ENCODE results near the gene HLA-DRB5.
"Not testable (repeated sequence)": the region's sequence is repeated elsewhere in the genome, so short reads cannot be mapped to it uniquely, and the experiment has no call there.

The HLA-DRB5 gene

DNA sequence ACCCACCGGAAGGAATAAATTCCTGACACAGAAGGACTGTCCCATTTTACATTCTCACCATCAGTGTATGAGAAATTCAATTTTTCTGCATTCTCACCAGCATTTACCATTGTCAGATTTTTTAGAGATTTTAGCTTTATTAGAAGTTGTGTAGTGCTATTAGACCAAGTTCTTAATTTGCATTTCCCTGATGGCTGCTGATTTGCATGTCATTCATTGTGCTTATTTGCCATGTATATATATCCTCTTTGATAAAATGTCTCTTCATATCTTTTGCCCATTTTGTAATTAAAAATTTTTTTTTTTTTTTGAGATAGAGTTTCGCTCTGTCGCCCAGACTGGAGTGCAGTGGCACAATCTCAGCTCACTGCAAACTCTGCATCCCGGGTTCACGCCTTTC, 9.8 kb upstream of the HLA-DRB5 start:
- TF ChIP-seq ZNF274 (IDR thresholded peaks at IDR 0.05; ENCODE audit: low read depth, low read length), result no peak
- no peak overlapping the region for H3K4me3 ChIP-seq (ENCODE audit: low read length)

DNA sequence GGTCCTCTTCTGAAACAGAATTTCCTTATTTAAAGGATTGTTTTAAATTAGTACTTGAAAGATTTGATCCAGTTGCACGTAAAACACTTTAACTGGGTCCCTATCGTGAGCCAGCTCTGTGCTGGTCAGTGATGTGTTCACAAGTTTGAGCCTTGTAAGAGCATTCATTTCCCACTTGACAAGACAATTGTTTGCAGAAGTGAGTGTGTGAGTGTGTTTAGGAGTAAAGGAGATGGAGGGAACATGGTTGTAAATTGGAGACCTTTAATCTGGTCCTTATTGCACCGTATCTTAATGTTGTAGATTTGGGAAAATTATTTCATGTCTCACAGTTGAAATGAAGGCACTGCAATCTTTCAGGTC, 325 bp upstream of the HLA-DRB5 start:
- not testable (repeated sequence) for H3K4me3 ChIP-seq (ENCODE audit: low read length)

DNA sequence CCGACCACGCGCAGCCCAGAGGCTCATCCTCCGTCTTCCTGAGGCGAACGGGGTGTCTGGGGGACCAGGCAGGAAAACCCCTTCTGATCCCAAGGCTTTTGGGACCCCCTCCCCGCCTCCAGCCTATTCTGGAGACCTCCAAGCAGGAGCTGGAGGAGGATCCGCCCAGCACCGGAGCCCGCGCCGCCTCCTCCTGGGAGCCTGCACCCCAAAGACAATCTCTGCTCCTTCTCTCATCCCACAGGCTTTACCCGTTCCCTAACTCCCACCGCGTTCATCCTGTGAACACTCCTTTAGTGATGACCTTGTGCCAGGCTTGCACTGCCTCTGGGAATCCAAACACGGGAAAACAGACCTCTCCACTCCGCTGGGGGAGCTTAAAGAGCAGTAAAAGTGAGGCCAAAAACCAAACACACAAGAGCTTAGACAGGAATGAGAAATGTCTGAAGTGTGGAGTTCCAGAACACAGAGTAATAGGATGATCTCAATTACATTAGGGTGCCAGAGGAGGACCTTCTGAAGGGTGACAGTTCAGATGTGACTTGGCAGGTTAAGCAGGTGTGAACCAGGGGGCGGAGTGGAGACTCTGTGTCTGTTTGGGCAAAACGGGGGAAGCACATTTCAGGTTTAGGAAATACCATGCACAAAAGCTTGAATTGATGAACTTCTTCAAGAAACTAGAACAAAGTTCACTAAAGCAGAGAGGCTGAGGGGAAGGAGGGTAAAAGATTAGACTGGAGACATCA, 7.6 kb downstream of the HLA-DRB5 start:
- H3K4me3 ChIP-seq (ENCODE audit: low read length), result no peak overlapping the region
- TF ChIP-seq ZNF274 (IDR thresholded peaks at IDR 0.05; ENCODE audit: low read depth, low read length), result no peak

DNA sequence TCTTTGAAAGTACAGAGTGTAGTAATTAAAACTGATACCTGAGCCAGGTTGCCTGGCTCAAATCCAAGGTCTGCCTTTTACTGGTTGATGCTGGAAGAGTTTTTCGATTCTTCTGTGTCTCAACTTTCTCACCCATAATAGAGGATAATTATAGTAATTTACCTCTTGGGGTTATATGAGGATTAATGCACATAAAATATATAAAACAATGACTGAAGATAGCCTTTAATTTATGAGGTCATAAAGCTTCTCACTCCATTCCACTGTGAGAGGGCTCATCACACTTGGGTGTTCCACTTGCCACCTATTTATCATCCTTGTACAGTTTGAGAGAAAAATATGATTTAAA, 10.2 kb downstream of the HLA-DRB5 start:
- no peak for TF ChIP-seq ZNF274 (IDR thresholded peaks at IDR 0.05; ENCODE audit: low read depth, low read length)
- H3K4me3 ChIP-seq (ENCODE audit: low read length), result no peak overlapping the region

DNA sequence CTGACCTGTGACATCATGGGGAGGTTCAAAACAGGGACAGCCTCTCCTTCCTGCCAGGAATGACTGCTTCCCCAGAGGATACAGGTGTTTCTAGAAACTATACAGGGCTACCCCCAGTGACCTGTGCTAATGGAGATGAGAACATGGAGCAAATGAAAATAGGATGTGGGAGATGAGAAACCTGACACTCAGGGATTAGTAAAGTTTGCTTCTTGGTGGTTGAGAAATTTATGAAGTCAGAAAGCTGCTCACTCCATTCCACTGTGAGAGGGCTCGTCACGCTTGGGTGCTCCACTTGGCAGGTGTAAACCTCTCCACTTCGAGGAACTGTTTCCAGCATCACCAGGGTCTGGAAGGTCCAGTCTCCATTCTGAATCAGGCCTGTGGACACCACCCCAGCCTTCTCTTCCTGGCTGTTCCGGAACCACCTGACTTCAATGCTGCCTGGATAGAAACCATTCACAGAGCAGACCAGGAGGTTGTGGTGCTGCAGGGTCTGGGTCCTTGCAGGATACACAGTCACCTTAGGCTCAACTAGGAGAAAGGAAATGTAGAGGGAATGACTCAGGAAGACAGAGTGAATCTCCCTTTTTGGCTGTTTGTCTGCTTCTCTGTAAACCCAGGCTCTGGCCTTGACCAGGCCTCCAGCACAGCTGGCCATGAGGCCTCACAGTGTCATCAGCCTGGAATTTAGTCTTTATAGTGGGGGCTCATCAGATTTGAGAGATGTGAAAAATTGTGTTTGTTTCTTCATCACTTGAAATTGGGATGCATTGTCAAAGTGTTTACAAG, 10.8 kb downstream of the HLA-DRB5 start:
- H3K4me3 ChIP-seq (ENCODE audit: low read length), result no peak overlapping the region
- TF ChIP-seq ZNF274 (IDR thresholded peaks at IDR 0.05; ENCODE audit: low read depth, low read length), result no peak

DNA sequence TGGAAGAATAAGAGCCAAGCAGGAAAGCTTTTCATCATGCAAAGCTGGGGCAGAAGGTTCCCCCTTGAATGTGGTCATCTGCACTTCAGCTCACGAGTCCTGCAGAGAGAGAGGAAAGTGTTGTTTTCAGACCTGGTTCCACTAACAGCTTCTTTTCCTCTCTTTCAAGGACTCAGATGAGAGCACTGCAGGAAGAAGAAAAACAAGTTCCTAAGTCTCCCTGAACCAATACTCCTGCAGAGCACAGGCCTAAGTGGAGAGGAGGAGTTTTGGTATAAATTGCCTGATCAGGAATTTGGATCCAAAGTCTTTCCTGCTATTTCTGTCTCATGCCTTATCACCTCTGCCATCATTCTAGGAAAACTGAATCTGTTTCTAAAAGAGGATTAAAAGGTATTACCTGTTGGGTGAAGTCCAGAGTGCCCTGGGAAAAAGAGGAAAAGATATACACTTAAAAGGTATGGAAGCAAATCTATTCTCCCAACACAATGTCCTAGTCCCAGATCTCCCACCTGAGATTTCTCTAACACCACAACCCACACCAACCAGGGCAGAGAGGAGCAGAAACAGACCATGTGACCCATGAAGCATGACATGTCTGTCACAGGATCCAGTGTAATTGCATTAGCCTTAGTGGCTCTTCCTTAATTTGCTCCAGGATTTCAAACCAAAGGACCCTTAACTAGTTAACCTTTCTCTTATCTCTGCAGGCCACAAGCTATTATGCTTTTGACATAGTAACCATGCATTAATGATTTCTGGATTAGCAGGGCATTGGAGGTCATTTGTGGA, 12.2 kb downstream of the HLA-DRB5 start:
- no peak overlapping the region for H3K4me3 ChIP-seq (ENCODE audit: low read length)
- no peak for TF ChIP-seq ZNF274 (IDR thresholded peaks at IDR 0.05; ENCODE audit: low read depth, low read length)

DNA sequence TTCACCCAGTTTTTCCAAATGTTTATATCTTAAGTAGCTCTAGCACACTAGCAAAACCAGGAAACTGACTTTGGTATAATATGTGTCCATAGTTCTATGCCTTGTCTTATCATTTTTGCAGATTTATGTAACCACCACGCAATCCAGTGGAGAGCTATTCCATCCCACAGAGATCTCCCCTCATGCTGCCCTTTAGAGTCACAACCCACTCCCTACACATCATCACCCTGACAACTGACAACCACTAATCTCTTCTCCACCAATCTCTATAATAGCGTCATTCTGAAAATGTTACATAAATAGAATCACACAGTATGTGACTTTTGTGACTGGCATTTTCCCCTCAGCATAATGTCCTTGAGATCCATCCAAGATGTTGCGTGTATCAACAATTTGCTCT, 29.1 kb downstream of the HLA-DRB5 start:
- no peak for TF ChIP-seq ZNF274 (IDR thresholded peaks at IDR 0.05; ENCODE audit: low read depth, low read length)
- H3K4me3 ChIP-seq (ENCODE audit: low read length), result no peak overlapping the region

DNA sequence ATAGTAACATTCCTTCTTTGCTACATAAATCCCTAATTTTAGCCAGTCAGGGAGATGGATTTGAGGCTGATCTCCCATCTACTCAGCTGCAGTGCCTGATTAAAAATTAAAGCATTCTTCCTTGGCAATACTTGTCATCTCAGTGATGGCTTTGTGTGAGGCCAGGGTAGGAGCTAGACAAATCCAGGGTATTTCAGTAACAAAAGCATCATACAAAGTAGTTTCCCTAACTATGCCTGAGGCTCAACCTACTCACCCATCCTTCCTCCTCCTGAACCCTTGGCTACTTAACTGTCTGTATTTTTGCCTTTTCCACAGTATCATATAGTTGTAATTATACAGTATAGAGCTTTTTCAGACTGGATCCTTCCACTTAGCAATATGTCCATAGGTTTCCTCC, 37.7 kb downstream of the HLA-DRB5 start:
- TF ChIP-seq ZNF274 (IDR thresholded peaks at IDR 0.05; ENCODE audit: low read depth, low read length), result no peak
- H3K4me3 ChIP-seq (ENCODE audit: low read length), result no peak overlapping the region

DNA sequence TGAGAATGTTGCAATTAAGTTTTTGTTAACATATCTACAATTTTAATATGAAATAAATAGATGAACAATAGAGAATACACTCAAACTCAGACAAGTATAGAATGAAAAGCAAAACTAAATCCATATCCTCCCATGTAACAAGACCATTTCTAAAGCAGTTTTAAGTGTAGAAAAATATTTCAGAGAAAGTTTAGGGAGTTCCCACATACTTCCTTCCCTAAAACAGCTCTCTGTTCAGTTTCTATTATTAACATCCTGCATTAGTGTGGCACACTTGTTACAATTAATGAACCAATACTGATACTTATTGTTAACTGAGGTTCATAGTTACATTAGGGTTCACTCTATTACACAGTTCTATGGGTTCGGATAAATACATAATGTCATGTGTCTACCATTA, 38.4 kb downstream of the HLA-DRB5 start:
- TF ChIP-seq ZNF274 (IDR thresholded peaks at IDR 0.05; ENCODE audit: low read depth, low read length), result no peak
- H3K4me3 ChIP-seq (ENCODE audit: low read length), result no peak overlapping the region

DNA sequence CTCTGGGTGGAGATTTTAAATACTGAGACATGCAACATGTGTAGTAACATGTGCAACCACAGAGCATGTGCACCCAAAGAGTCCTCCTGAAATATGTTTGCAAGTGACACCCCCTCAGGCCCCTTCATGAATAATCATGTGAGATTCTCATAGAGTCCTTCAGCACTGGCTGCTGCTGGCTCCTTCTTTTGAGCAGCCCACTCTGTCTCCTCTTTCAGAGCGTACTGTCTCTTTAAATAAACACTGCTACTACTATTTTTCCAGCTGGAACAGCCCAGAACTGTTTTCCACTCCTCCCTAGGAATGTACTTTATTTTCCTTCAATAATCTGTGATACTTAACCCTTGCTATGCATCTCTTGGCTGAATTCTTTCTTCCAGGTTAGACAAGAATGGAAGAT, 42.0 kb downstream of the HLA-DRB5 start:
- no peak overlapping the region for H3K4me3 ChIP-seq (ENCODE audit: low read length)
- no peak for TF ChIP-seq ZNF274 (IDR thresholded peaks at IDR 0.05; ENCODE audit: low read depth, low read length)

DNA sequence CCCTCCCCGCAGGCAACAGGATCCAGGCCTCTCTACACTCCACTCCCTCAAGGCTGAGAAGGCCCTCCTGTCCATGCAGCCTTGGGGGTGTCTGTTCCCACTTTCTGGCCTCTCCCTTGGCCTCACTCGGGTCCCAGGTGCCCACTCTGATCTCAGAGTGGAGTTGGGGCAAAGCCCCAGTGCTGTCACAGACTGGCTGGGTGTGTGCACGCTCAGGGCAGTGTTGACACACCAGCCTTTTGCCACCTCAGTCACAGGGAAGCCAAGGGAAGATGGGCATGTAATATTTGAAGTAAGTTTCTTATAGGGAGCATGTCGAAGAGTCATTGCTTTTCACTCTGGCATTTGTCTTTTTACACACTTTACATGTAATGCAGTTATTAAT, 45.5 kb downstream of the HLA-DRB5 start:
- TF ChIP-seq ZNF274 (IDR thresholded peaks at IDR 0.05; ENCODE audit: low read depth, low read length), result no peak
- H3K4me3 ChIP-seq (ENCODE audit: low read length), result no peak overlapping the region

DNA sequence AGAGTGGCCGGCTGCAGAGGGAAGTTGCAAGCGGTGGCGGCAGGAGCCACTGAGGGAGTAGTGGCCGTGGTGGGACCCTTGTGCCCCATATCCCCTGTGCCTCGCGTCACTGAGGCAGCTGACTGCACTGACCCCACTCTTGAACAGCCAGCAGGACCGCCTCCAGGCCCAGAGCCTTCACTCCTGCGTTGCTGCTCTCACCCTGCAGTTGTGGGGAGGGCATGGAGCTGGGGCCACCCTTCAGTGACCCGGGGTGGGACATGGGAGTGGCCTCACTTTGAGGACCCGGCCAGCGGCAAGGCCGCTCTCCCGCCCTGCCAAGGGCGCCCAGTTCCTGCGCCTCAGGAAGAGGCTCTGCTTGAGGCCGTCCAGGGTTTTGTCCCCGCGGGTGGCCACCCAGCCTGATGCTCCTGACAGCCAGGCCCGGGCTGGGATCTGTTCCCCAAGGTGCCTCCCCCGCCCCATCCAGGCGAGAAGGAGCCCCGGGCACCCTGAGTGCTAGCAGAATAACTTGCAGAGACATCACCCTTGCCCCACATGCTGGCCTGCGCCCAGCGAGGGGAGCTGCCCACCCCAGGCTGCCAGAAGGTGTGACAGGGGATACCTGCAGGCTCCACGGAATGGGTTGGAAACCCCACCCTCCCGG, 46.0 kb downstream of the HLA-DRB5 start:
- no peak overlapping the region for H3K4me3 ChIP-seq (ENCODE audit: low read length)
- no peak for TF ChIP-seq ZNF274 (IDR thresholded peaks at IDR 0.05; ENCODE audit: low read depth, low read length)

DNA sequence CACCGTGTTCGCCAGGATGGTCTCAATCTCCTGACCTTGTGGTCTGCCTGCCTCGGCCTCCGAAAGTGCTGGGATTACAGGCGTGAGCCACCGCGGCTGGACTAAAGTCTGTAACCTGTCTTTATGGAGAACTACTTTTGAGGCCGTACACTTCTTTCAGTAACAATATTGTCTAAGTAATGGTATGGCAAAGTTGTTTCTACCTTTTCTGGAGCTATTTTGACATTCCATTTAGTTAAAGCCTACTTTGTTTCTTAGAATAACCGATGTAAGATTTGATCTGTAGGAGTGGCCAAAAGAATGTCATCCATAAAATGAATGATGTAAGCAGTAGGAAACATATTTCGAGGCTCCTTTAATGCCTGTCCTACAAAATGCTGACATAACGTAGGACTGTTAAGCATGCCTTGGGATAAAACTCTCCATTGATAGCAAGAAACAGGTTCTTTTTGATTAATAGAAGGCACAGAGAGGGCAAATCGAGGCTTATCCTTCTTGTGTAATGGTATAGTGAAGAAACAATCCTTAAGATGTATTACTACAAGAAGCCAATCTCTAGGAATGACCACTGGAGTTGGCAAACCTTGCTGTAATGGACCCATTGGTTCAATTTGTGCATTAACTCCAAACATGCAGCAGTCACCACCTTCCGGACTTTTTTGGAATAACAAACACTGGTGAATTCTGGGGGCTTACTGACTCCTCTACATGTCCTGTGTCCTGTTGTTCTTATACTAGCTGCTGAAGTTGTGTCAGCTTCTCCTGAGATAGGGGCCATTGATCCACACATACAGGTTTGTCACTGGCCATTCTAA, 54.5 kb downstream of the HLA-DRB5 start:
- H3K4me3 ChIP-seq (ENCODE audit: low read length), result no peak overlapping the region
- TF ChIP-seq ZNF274 (IDR thresholded peaks at IDR 0.05; ENCODE audit: low read depth, low read length), result no peak

DNA sequence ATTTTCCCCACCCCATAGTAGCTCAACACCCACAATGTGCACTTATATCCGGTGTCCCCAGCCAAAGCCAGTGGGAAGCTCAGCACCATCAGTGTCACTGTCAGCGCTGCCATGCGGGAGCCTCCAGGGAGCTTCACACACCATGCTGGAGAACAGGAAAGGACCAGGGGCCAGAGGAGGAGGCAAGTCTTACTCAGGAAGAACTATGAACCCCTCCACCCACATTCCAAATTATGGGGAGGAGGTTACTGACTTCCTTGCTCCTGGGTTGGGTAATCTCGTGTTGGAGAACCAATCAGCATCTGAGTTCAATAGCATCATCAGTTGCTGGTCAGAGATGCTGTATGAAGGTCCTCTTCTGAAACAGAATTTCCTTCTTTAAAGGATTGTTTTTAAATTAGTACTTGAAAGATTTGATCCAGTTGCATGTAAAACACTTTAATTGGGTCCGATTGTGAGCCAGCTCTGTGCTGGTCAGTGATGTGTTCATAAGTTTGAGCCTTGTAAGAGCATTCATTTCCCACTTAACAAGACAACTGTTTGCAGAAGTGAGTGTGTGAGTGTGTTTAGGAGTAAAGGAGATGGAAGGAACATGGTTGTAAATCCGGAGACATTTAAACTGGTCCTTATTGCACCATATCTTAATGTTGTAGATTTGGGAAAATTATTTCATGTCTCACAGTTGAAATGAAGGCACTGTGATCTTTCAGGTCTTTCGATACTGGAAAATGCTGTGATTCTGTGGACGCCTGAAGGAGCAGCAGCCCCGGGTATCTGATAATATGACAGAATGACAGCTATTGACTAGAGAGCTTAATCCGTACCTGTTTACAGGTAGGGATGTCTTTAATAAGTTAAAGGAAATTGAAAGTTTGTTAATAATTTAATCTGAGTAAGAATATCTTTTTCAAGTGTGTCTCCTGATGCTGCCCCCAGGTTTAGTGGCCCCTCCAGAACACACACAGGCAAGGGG, 56.4 kb downstream of the HLA-DRB5 start:
- peak overlapping the region; percentile 28; the same call in 1 of the 2 replicates for H3K4me3 ChIP-seq (ENCODE audit: low read length)

All from GM08714 (cell line).